ENCODE data around the gene TMEM95.
A peak's percentile ranks its signal among the peaks of the same experiment; 100 is the strongest.

Gene TMEM95

GRCh38 chr17:7355053-7355452 lies at the start of gene TMEM95:
TMEM95 (plus strand) TSS chr17:7355156; CDS start chr17:7355205, 49 bp downstream.
- no peak for DNase-seq (ENCODE audit: low read depth in 2 of 2)

GRCh38 chr17:7306911-7307685 lies 47.9 kb upstream of the TMEM95 start, which contains the start of gene EIF5A:
EIF5A (plus strand) TSS chr17:7307628; CDS start chr17:7309636, 2,008 bp downstream.
- peak; percentile 100 for DNase-seq (ENCODE audit: low read depth in 2 of 2)

GRCh38 chr17:7307686-7308624 lies 47.0 kb upstream of the TMEM95 start:
- DNase-seq (ENCODE audit: low read depth in 2 of 2): peak; percentile 17 to 41

GRCh38 chr17:7308625-7309433 lies 46.1 kb upstream of the TMEM95 start:
- peak; percentile 86 to 90 for DNase-seq (ENCODE audit: low read depth in 2 of 2)

GRCh38 chr17:7309628-7310027 lies 45.3 kb upstream of the TMEM95 start:
- no peak for DNase-seq (ENCODE audit: low read depth in 2 of 2)

- no peak for DNase-seq (ENCODE audit: low read depth in 2 of 2)
Measured at GRCh38 chr17:7311110-7311705, 43.7 kb upstream of the TMEM95 start.

- no peak for DNase-seq (ENCODE audit: low read depth in 2 of 2)
Measured at GRCh38 chr17:7312432-7313087, 42.4 kb upstream of the TMEM95 start.

- no peak for DNase-seq (ENCODE audit: low read depth in 2 of 2)
Measured at GRCh38 chr17:7313088-7313889, 41.7 kb upstream of the TMEM95 start.

GRCh38 chr17:7313890-7314718 lies 40.9 kb upstream of the TMEM95 start:
- no peak for DNase-seq (ENCODE audit: low read depth in 2 of 2)

- peak; percentile 84 to 89 for DNase-seq (ENCODE audit: low read depth in 2 of 2)
Measured at GRCh38 chr17:7314719-7315569, 40.0 kb upstream of the TMEM95 start, which contains the start of gene GPS2. GPS2 (minus strand) TSS chr17:7315360; CDS start chr17:7315052, 308 bp downstream.

GRCh38 chr17:7315570-7316235 lies 39.3 kb upstream of the TMEM95 start:
- no peak for DNase-seq (ENCODE audit: low read depth in 2 of 2)

- DNase-seq (ENCODE audit: low read depth in 2 of 2): no peak
Measured at GRCh38 chr17:7317161-7317803, 37.7 kb upstream of the TMEM95 start.

- no peak for DNase-seq (ENCODE audit: low read depth in 2 of 2)
Measured at GRCh38 chr17:7318121-7318860, 36.7 kb upstream of the TMEM95 start.

GRCh38 chr17:7321466-7321865 lies 33.5 kb upstream of the TMEM95 start:
- no peak for DNase-seq (ENCODE audit: low read depth in 2 of 2)

- DNase-seq (ENCODE audit: low read depth in 2 of 2): no peak
Measured at GRCh38 chr17:7322520-7323194, 32.3 kb upstream of the TMEM95 start.

Measured in stimulated activated CD8-positive, alpha-beta memory T cell treated with anti-CD3 and anti-CD28 coated beads, Interleukin-7, amount 100 ng/mL, for 4 hours (primary cell).